ENCODE results near the gene PPP1R14C.

PPP1R14C gene

GRCh38 chr6:150144294-150144868 lies 1.5 kb downstream of the PPP1R14C start:
- TF ChIP-seq SIN3A (IDR thresholded peaks at IDR 0.05; ENCODE audit: borderline replicate concordance, insufficient read depth, low read length): no peak
- no peak for TF ChIP-seq REST (IDR thresholded peaks at IDR 0.05; ENCODE audit: insufficient read depth in 1 of 2, low read depth in 2 of 2, low read length in 2 of 2)
- TF ChIP-seq FOXP2 (optimal IDR thresholded peaks at IDR 0.05; ENCODE audit: borderline replicate concordance, extremely low read depth, extremely low read length, insufficient read depth): no peak
- no peak for TF ChIP-seq TAF1 (IDR thresholded peaks at IDR 0.05; ENCODE audit: borderline replicate concordance, insufficient read depth, low read length)
- no peak for TF ChIP-seq POLR2AphosphoS5 (IDR thresholded peaks at IDR 0.05; ENCODE audit: low read depth, low read length)

- TF ChIP-seq TAF1 (IDR thresholded peaks at IDR 0.05; ENCODE audit: borderline replicate concordance, insufficient read depth, low read length) (no peak), FOXP2 (optimal IDR thresholded peaks at IDR 0.05; ENCODE audit: borderline replicate concordance, extremely low read depth, extremely low read length, insufficient read depth) (no peak), REST (IDR thresholded peaks at IDR 0.05; ENCODE audit: insufficient read depth in 1 of 2, low read depth in 2 of 2, low read length in 2 of 2) (no peak), SIN3A (IDR thresholded peaks at IDR 0.05; ENCODE audit: borderline replicate concordance, insufficient read depth, low read length) (no peak), POLR2AphosphoS5 (IDR thresholded peaks at IDR 0.05; ENCODE audit: low read depth, low read length) (no peak)
Measured at GRCh38 chr6:150145427-150145826, 2.6 kb downstream of the PPP1R14C start.

GRCh38 chr6:150145830-150146229 lies 3.0 kb downstream of the PPP1R14C start:
- TF ChIP-seq FOXP2 (optimal IDR thresholded peaks at IDR 0.05; ENCODE audit: borderline replicate concordance, extremely low read depth, extremely low read length, insufficient read depth): no peak
- no peak for TF ChIP-seq SIN3A (IDR thresholded peaks at IDR 0.05; ENCODE audit: borderline replicate concordance, insufficient read depth, low read length)
- no peak for TF ChIP-seq REST (IDR thresholded peaks at IDR 0.05; ENCODE audit: insufficient read depth in 1 of 2, low read depth in 2 of 2, low read length in 2 of 2)
- no peak for TF ChIP-seq TAF1 (IDR thresholded peaks at IDR 0.05; ENCODE audit: borderline replicate concordance, insufficient read depth, low read length)

GRCh38 chr6:150146436-150146835 lies 3.6 kb downstream of the PPP1R14C start:
- TF ChIP-seq FOXP2 (optimal IDR thresholded peaks at IDR 0.05; ENCODE audit: borderline replicate concordance, extremely low read depth, extremely low read length, insufficient read depth) (no peak), TAF1 (IDR thresholded peaks at IDR 0.05; ENCODE audit: borderline replicate concordance, insufficient read depth, low read length) (no peak), POLR2AphosphoS5 (IDR thresholded peaks at IDR 0.05; ENCODE audit: low read depth, low read length) (no peak), SIN3A (IDR thresholded peaks at IDR 0.05; ENCODE audit: borderline replicate concordance, insufficient read depth, low read length) (no peak), REST (IDR thresholded peaks at IDR 0.05; ENCODE audit: insufficient read depth in 1 of 2, low read depth in 2 of 2, low read length in 2 of 2) (no peak)

- no peak for TF ChIP-seq REST (IDR thresholded peaks at IDR 0.05; ENCODE audit: insufficient read depth in 1 of 2, low read depth in 2 of 2, low read length in 2 of 2)
- no peak for TF ChIP-seq FOXP2 (optimal IDR thresholded peaks at IDR 0.05; ENCODE audit: borderline replicate concordance, extremely low read depth, extremely low read length, insufficient read depth)
- no peak for TF ChIP-seq SIN3A (IDR thresholded peaks at IDR 0.05; ENCODE audit: borderline replicate concordance, insufficient read depth, low read length)
- no peak for TF ChIP-seq TAF1 (IDR thresholded peaks at IDR 0.05; ENCODE audit: borderline replicate concordance, insufficient read depth, low read length)
- no peak for TF ChIP-seq POLR2AphosphoS5 (IDR thresholded peaks at IDR 0.05; ENCODE audit: low read depth, low read length)
Measured at GRCh38 chr6:150149146-150149545, 6.3 kb downstream of the PPP1R14C start.
